WTC11 (cell line): ENCODE results near the gene UQCR11. TPM values are rescaled to one million over a fixed set of nuclear protein-coding genes. Genes with fewer than 3 reads are reported as not detected.

Experiments used
- ELF4 ChIP-seq: sonication (generic); formaldehyde crosslinking; IDR thresholded peaks from 2 replicates; pipeline ENCODE4 v1.8.1; 2022; ENCODE audit warnings: low read depth, mild to moderate bottlenecking, moderate library complexity, missing genetic modification reagents
- EMX1 ChIP-seq: fragments of 250-450 bp; sonication (Bioruptor Pico); IDR thresholded peaks from 2 replicates; pipeline ENCODE4 v1.8.0; 2021; ENCODE audit warnings: mild to moderate bottlenecking
- FOXK1 ChIP-seq: sonication (generic); formaldehyde crosslinking; IDR thresholded peaks from 2 replicates; pipeline ENCODE4 v1.8.0; 2022; ENCODE audit warnings: mild to moderate bottlenecking, moderate library complexity, missing genetic modification reagents
- GRHL2 ChIP-seq: fragments of 250-450 bp; sonication (Bioruptor Pico); IDR thresholded peaks from 2 replicates; pipeline ENCODE4 v1.8.0; 2022; ENCODE audit warnings: mild to moderate bottlenecking, moderate library complexity; ENCODE audit not compliant: insufficient replicate concordance, severe bottlenecking
- IRF2 ChIP-seq: sonication (generic); formaldehyde crosslinking; IDR thresholded peaks from 2 replicates; pipeline ENCODE4 v1.8.0; 2022; ENCODE audit warnings: low read depth, missing genetic modification reagents, borderline replicate concordance
- MXD4 ChIP-seq: fragments of 250-450 bp; sonication (Bioruptor Pico); IDR thresholded peaks from 2 replicates; pipeline ENCODE4 v1.8.0; 2021; ENCODE audit warnings: mild to moderate bottlenecking, moderate library complexity, borderline replicate concordance
- NR2C2 ChIP-seq: sonication (generic); formaldehyde crosslinking; IDR thresholded peaks from 2 replicates; pipeline ENCODE4 v1.8.0; 2022; ENCODE audit warnings: mild to moderate bottlenecking, missing genetic modification reagents
- RELA ChIP-seq: sonication (generic); formaldehyde crosslinking; IDR thresholded peaks from 2 replicates; pipeline ENCODE4 v1.8.1; 2022; ENCODE audit warnings: missing genetic modification reagents, mild to moderate bottlenecking, borderline replicate concordance
- ZNF396 ChIP-seq: fragments of 250-450 bp; sonication (Bioruptor Pico); IDR thresholded peaks from 2 replicates; pipeline ENCODE4 v1.8.0; 2021; ENCODE audit warnings: mild to moderate bottlenecking, moderate library complexity, borderline replicate concordance
- ZNF423 ChIP-seq: fragments of 250-450 bp; sonication (Bioruptor Pico); IDR thresholded peaks from 2 replicates; pipeline ENCODE4 v2.1.2; 2022; ENCODE audit warnings: mild to moderate bottlenecking, moderate library complexity
- total RNA-seq: library from RNA; stranded (reverse); gene quantifications from 3 replicates; pipeline ENCODE4 v1.2.3, GENCODE V29; 2021
- TF ChIP-seq, protein P1 (sequence below): sonication (generic); formaldehyde crosslinking; IDR thresholded peaks from 2 replicates; pipeline ENCODE4 v1.8.1; 2022; ENCODE audit warnings: missing genetic modification reagents, borderline replicate concordance
- TF ChIP-seq, protein P2 (sequence below): sonication (generic); formaldehyde crosslinking; IDR thresholded peaks from 2 replicates; pipeline ENCODE4 v1.8.0; 2022; ENCODE audit warnings: mild to moderate bottlenecking, missing genetic modification reagents
- TF ChIP-seq, protein P3 (sequence below): fragments of 250-450 bp; sonication (Bioruptor Pico); IDR thresholded peaks from 2 replicates; pipeline ENCODE4 v1.9.0; 2021; ENCODE audit warnings: mild to moderate bottlenecking
- TF ChIP-seq, protein P4 (sequence below): sonication (generic); formaldehyde crosslinking; IDR thresholded peaks from 2 replicates; pipeline ENCODE4 v1.8.1; 2022; ENCODE audit warnings: mild to moderate bottlenecking, moderate library complexity, missing genetic modification reagents
- TF ChIP-seq, protein P5 (sequence below): sonication (generic); formaldehyde crosslinking; IDR thresholded peaks from 2 replicates; pipeline ENCODE4 v1.8.0; 2023; ENCODE audit warnings: missing genetic modification reagents, mild to moderate bottlenecking, borderline replicate concordance
- TF ChIP-seq, protein P6 (sequence below): sonication (generic); formaldehyde crosslinking; conservative IDR thresholded peaks from 2 replicates; pipeline ENCODE4 v1.8.1; 2022; ENCODE audit warnings: mild to moderate bottlenecking, missing genetic modification reagents
- TF ChIP-seq, protein P7 (sequence below): sonication (generic); formaldehyde crosslinking; IDR thresholded peaks from 2 replicates; pipeline ENCODE4 v1.8.1; 2023; ENCODE audit warnings: mild to moderate bottlenecking, moderate library complexity, missing genetic modification reagents
- TF ChIP-seq, protein P8 (sequence below): sonication (generic); formaldehyde crosslinking; IDR thresholded peaks from 2 replicates; pipeline ENCODE4 v1.8.1; 2022; ENCODE audit warnings: mild to moderate bottlenecking, missing genetic modification reagents, moderate library complexity, borderline replicate concordance
- TF ChIP-seq, protein P9 (sequence below): fragments of 250-450 bp; sonication (Bioruptor Pico); IDR thresholded peaks from 2 replicates; pipeline ENCODE4 v1.9.0; 2021; ENCODE audit warnings: mild to moderate bottlenecking

UQCR11 gene
- total RNA-seq, 1 experiment from 2014 or later, result 198 TPM

DNA sequence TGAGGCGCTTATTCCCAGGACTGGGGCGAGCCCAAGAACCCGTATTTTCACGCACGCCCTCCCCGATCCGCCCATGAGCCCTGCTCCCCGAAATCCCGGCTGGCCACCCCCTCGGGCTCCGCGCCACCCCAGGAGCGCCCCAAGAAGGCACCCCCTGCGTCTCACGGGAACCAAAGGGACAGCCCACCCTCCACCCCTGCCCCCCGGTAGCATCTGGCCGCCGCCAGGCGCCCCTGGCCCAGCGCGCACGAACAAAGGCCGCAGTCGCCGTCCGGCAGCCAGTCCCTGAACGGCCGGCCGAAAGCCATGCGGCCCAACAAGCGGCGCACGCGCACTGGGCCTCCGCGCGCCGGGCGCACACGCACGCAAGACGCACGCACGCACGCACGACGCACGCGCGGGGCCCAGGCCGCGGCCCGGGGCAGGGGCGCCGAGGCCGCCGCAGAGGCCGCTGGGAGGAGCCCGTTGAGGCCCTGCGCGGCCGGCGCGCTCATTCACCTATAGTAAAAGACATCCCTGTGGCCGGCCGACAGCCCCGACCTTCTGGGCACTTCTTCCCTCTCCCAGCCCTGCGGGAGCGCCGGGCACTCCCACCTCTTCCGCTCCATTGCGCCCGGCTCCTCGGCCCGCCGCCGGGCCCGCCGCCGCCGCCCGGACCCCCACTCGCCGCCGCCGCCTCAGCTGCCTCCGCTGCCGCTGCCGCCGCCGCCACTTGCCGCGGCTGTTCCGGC is 13.1 kb downstream of the UQCR11 start (continued):
- TF ChIP-seq IRF2 (CRISPR knock-in tag), result no peak
- TF ChIP-seq, protein P1, sequence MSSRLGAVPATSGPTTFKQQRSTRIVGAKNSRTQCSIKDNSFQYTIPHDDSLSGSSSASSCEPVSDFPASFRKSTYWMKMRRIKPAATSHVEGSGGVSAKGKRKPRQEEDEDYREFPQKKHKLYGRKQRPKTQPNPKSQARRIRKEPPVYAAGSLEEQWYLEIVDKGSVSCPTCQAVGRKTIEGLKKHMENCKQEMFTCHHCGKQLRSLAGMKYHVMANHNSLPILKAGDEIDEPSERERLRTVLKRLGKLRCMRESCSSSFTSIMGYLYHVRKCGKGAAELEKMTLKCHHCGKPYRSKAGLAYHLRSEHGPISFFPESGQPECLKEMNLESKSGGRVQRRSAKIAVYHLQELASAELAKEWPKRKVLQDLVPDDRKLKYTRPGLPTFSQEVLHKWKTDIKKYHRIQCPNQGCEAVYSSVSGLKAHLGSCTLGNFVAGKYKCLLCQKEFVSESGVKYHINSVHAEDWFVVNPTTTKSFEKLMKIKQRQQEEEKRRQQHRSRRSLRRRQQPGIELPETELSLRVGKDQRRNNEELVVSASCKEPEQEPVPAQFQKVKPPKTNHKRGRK (CRISPR knock-in tag), result no peak
- peak; percentile 60; the same call in 1 of the 2 replicates for TF ChIP-seq FOXK1 (CRISPR knock-in tag)
- TF ChIP-seq, protein P2, sequence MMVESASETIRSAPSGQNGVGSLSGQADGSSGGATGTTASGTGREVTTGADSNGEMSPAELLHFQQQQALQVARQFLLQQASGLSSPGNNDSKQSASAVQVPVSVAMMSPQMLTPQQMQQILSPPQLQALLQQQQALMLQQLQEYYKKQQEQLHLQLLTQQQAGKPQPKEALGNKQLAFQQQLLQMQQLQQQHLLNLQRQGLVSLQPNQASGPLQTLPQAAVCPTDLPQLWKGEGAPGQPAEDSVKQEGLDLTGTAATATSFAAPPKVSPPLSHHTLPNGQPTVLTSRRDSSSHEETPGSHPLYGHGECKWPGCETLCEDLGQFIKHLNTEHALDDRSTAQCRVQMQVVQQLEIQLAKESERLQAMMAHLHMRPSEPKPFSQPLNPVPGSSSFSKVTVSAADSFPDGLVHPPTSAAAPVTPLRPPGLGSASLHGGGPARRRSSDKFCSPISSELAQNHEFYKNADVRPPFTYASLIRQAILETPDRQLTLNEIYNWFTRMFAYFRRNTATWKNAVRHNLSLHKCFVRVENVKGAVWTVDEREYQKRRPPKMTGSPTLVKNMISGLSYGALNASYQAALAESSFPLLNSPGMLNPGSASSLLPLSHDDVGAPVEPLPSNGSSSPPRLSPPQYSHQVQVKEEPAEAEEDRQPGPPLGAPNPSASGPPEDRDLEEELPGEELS, result peak; percentile 76; the same call in 1 of the 2 replicates
- TF ChIP-seq, protein P3, sequence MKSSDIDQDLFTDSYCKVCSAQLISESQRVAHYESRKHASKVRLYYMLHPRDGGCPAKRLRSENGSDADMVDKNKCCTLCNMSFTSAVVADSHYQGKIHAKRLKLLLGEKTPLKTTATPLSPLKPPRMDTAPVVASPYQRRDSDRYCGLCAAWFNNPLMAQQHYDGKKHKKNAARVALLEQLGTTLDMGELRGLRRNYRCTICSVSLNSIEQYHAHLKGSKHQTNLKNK (CRISPR knock-in tag), result no peak
- 0 out of 2 replicates have a peak, but pooled peaks have one; percentile 11 for TF ChIP-seq ZNF423 (CRISPR knock-in tag)
- no peak for TF ChIP-seq ZNF396 (CRISPR knock-in tag)
- no peak for TF ChIP-seq MXD4 (CRISPR knock-in tag)
- TF ChIP-seq EMX1, result 0 out of 2 replicates have a peak, but pooled peaks have one; percentile 83
- TF ChIP-seq, protein P4, sequence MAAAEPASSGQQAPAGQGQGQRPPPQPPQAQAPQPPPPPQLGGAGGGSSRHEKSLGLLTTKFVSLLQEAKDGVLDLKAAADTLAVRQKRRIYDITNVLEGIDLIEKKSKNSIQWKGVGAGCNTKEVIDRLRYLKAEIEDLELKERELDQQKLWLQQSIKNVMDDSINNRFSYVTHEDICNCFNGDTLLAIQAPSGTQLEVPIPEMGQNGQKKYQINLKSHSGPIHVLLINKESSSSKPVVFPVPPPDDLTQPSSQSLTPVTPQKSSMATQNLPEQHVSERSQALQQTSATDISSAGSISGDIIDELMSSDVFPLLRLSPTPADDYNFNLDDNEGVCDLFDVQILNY (CRISPR knock-in tag), result no peak
- TF ChIP-seq NR2C2 (CRISPR knock-in tag), result peak; percentile 34; the same call in 1 of the 2 replicates
- TF ChIP-seq, protein P5, sequence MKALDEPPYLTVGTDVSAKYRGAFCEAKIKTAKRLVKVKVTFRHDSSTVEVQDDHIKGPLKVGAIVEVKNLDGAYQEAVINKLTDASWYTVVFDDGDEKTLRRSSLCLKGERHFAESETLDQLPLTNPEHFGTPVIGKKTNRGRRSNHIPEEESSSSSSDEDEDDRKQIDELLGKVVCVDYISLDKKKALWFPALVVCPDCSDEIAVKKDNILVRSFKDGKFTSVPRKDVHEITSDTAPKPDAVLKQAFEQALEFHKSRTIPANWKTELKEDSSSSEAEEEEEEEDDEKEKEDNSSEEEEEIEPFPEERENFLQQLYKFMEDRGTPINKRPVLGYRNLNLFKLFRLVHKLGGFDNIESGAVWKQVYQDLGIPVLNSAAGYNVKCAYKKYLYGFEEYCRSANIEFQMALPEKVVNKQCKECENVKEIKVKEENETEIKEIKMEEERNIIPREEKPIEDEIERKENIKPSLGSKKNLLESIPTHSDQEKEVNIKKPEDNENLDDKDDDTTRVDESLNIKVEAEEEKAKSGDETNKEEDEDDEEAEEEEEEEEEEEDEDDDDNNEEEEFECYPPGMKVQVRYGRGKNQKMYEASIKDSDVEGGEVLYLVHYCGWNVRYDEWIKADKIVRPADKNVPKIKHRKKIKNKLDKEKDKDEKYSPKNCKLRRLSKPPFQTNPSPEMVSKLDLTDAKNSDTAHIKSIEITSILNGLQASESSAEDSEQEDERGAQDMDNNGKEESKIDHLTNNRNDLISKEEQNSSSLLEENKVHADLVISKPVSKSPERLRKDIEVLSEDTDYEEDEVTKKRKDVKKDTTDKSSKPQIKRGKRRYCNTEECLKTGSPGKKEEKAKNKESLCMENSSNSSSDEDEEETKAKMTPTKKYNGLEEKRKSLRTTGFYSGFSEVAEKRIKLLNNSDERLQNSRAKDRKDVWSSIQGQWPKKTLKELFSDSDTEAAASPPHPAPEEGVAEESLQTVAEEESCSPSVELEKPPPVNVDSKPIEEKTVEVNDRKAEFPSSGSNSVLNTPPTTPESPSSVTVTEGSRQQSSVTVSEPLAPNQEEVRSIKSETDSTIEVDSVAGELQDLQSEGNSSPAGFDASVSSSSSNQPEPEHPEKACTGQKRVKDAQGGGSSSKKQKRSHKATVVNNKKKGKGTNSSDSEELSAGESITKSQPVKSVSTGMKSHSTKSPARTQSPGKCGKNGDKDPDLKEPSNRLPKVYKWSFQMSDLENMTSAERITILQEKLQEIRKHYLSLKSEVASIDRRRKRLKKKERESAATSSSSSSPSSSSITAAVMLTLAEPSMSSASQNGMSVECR, result peak; percentile 85
- no peak for TF ChIP-seq GRHL2
- TF ChIP-seq, protein P6, sequence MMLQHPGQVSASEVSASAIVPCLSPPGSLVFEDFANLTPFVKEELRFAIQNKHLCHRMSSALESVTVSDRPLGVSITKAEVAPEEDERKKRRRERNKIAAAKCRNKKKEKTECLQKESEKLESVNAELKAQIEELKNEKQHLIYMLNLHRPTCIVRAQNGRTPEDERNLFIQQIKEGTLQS (CRISPR knock-in tag), result no peak
- no peak for TF ChIP-seq ELF4 (CRISPR knock-in tag)
- TF ChIP-seq, protein P7, sequence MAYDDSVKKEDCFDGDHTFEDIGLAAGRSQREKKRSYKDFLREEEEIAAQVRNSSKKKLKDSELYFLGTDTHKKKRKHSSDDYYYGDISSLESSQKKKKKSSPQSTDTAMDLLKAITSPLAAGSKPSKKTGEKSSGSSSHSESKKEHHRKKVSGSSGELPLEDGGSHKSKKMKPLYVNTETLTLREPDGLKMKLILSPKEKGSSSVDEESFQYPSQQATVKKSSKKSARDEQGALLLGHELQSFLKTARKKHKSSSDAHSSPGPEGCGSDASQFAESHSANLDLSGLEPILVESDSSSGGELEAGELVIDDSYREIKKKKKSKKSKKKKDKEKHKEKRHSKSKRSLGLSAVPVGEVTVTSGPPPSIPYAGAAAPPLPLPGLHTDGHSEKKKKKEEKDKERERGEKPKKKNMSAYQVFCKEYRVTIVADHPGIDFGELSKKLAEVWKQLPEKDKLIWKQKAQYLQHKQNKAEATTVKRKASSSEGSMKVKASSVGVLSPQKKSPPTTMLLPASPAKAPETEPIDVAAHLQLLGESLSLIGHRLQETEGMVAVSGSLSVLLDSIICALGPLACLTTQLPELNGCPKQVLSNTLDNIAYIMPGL, result 0 out of 2 replicates have a peak, but pooled peaks have one; percentile 40
- TF ChIP-seq, protein P8, sequence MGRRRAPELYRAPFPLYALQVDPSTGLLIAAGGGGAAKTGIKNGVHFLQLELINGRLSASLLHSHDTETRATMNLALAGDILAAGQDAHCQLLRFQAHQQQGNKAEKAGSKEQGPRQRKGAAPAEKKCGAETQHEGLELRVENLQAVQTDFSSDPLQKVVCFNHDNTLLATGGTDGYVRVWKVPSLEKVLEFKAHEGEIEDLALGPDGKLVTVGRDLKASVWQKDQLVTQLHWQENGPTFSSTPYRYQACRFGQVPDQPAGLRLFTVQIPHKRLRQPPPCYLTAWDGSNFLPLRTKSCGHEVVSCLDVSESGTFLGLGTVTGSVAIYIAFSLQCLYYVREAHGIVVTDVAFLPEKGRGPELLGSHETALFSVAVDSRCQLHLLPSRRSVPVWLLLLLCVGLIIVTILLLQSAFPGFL, result 0 out of 2 replicates have a peak, but pooled peaks have one; percentile 16
- TF ChIP-seq, protein P9, sequence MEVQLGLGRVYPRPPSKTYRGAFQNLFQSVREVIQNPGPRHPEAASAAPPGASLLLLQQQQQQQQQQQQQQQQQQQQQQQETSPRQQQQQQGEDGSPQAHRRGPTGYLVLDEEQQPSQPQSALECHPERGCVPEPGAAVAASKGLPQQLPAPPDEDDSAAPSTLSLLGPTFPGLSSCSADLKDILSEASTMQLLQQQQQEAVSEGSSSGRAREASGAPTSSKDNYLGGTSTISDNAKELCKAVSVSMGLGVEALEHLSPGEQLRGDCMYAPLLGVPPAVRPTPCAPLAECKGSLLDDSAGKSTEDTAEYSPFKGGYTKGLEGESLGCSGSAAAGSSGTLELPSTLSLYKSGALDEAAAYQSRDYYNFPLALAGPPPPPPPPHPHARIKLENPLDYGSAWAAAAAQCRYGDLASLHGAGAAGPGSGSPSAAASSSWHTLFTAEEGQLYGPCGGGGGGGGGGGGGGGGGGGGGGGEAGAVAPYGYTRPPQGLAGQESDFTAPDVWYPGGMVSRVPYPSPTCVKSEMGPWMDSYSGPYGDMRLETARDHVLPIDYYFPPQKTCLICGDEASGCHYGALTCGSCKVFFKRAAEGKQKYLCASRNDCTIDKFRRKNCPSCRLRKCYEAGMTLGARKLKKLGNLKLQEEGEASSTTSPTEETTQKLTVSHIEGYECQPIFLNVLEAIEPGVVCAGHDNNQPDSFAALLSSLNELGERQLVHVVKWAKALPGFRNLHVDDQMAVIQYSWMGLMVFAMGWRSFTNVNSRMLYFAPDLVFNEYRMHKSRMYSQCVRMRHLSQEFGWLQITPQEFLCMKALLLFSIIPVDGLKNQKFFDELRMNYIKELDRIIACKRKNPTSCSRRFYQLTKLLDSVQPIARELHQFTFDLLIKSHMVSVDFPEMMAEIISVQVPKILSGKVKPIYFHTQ (CRISPR knock-in tag), result no peak
- no peak; the same call in 1 of the 2 replicates for TF ChIP-seq RELA
